HG03196 (cell line): ENCODE measurements around the gene OR52L1.

Experiments used
- ATAC-seq: cut with Tn5 transposase; IDR thresholded peaks from one replicate; pipeline ENCODE4 v1.9.1; 2021; ENCODE audit not compliant: unreplicated experiment

Gene OR52L1

DNA sequence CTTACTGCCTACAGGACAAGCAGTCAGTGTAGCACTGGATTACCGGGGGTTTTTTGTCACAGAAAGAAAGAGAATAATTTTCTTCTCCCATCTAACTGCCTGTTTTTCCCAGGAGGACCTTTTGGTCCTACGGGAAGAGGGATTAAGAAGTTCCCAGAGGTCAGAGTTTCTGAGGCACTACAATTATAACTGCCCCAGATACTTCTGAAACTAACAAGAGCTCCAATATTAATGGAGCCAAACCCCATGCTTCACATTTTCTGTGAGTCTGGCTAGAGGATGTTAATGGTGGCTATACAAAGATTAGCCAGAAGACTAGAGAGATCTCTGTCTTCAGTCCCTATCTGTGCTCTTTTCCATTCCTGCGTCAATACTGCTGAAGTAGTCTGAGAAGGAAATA lies 44.8 kb downstream of the OR52L1 start, which contains the start of gene OR56A3:
OR56A3 (plus strand) TSS at position 301 of the 400 bp plus-strand sequence. CDS start 5,096 bp downstream, outside the sequence.
- no peak for ATAC-seq

DNA sequence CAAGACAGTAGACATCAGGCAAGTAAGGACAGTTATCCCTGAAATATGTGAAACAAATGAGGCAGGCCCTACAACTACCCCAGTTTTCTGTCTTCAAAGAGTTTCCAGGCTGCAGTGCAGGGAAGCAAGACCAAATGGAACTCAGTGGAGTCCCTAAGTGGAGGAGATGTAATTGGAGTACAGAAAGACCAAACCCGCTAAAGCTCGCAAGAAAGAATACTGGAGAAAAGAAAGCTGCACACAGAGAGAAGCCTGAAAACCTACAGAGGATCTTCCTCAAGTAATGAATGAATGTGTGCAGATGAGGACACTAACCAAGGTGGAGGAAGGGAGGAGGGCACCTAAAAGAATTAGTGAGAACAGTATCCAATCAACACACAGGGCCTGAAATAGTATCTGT lies 46.0 kb downstream of the OR52L1 start:
- no peak for ATAC-seq

- no peak for ATAC-seq
Observed at GRCh38 chr11:5938603-5938965, 48.2 kb downstream of the OR52L1 start.

GRCh38 chr11:5937868-5938602 lies 48.8 kb downstream of the OR52L1 start:
- ATAC-seq: no peak
